H9 (cell line): ENCODE measurements around the gene KRTAP10-10. TPM values are rescaled to one million over a fixed set of nuclear protein-coding genes. Genes with fewer than 3 reads are reported as not detected.
A peak's percentile ranks its signal among the peaks of the same experiment; 100 is the strongest.
"Not testable (repeated sequence)": the region's sequence is repeated elsewhere in the genome, so short reads cannot be mapped to it uniquely, and the experiment has no call there.

Experiments used
- DNase-seq: peaks from one replicate; pipeline ENCODE4 v3.0.0-alpha.2; 2017
- H2AFZ ChIP-seq: one replicate; pipeline ENCODE4 v1.6.1; 2013; ENCODE audit warnings: mild to moderate bottlenecking, low read length, control low read depth, moderate library complexity
- H2AK5ac ChIP-seq: 2 replicates; pipeline ENCODE4 v1.6.1; 2013; ENCODE audit warnings: low read length, control low read depth, mixed read lengths; ENCODE audit not compliant: insufficient read length
- H2BK120ac ChIP-seq: one replicate; pipeline ENCODE4 v1.6.1; 2013; ENCODE audit warnings: low read depth, mild to moderate bottlenecking, low read length, control low read depth, inconsistent platforms; ENCODE audit not compliant: poor library complexity, severe bottlenecking
- H2BK12ac ChIP-seq: 2 replicates; pipeline ENCODE4 v1.6.1; 2013; ENCODE audit warnings: low read length, control low read depth, mixed read lengths, low read depth; ENCODE audit not compliant: insufficient read length
- H2BK15ac ChIP-seq: 2 replicates; pipeline ENCODE4 v1.6.1; 2013; ENCODE audit warnings: low read depth, low read length, control low read depth
- H2BK20ac ChIP-seq: one replicate; pipeline ENCODE4 v1.6.1; 2013; ENCODE audit warnings: low read depth, mild to moderate bottlenecking, low read length, control low read depth, inconsistent platforms; ENCODE audit not compliant: poor library complexity, severe bottlenecking
- H2BK5ac ChIP-seq: 2 replicates; pipeline ENCODE4 v1.6.1; 2013; ENCODE audit warnings: low read length, control low read depth, mixed read lengths; ENCODE audit not compliant: insufficient read length
- H3K14ac ChIP-seq: 2 replicates; pipeline ENCODE4 v1.6.1; 2013; ENCODE audit warnings: low read length, control low read depth; ENCODE audit not compliant: insufficient read depth
- H3K18ac ChIP-seq: 2 replicates; pipeline ENCODE4 v1.6.1; 2013; ENCODE audit warnings: low read depth, mild to moderate bottlenecking, mixed read lengths, low read length, control low read depth; ENCODE audit not compliant: insufficient read length
- H3K23ac ChIP-seq: 2 replicates; pipeline ENCODE4 v1.6.1; 2013; ENCODE audit warnings: low read length, control low read depth, mixed read lengths, low read depth; ENCODE audit not compliant: insufficient read length
- H3K23me2 ChIP-seq: 2 replicates; pipeline ENCODE4 v1.6.1; 2013; ENCODE audit warnings: low read depth, mild to moderate bottlenecking, mixed read lengths, low read length, control low read depth; ENCODE audit not compliant: insufficient read length, poor library complexity, severe bottlenecking
- H3K27ac ChIP-seq: 2 replicates; pipeline ENCODE4 v1.5.1; 2013; ENCODE audit warnings: low read length, control low read depth, mixed read lengths, low read depth; ENCODE audit not compliant: insufficient read length
- H3K27me3 ChIP-seq: 2 replicates; pipeline ENCODE4 v1.6.1; 2013; ENCODE audit warnings: low read length, control low read depth, inconsistent platforms; ENCODE audit not compliant: insufficient read depth
- H3K4ac ChIP-seq: 2 replicates; pipeline ENCODE4 v1.6.1; 2013; ENCODE audit warnings: low read depth, mild to moderate bottlenecking, control low read depth, inconsistent platforms, low read length, moderate library complexity
- H3K4me1 ChIP-seq: 2 replicates; pipeline ENCODE4 v1.6.1; 2013; ENCODE audit warnings: low read length, control low read depth, inconsistent platforms; ENCODE audit not compliant: insufficient read depth
- H3K4me2 ChIP-seq: 2 replicates; pipeline ENCODE4 v1.6.1; 2013; ENCODE audit warnings: low read length, control low read depth, mixed read lengths; ENCODE audit not compliant: insufficient read length, insufficient read depth
- H3K56ac ChIP-seq: 2 replicates; pipeline ENCODE4 v1.6.1; 2013; ENCODE audit warnings: low read depth, mild to moderate bottlenecking, mixed read lengths, low read length, control low read depth; ENCODE audit not compliant: insufficient read length
- H3K79me1 ChIP-seq: 2 replicates; pipeline ENCODE4 v1.6.1; 2013; ENCODE audit warnings: low read depth, mild to moderate bottlenecking, moderate library complexity, low read length, control low read depth, inconsistent platforms; ENCODE audit not compliant: insufficient read depth, poor library complexity, severe bottlenecking
- H3K79me2 ChIP-seq: 2 replicates; pipeline ENCODE4 v1.6.1; 2013; ENCODE audit warnings: low read length, control low read depth, inconsistent platforms; ENCODE audit not compliant: insufficient read depth
- H3K9ac ChIP-seq: 2 replicates; pipeline ENCODE4 v1.6.1; 2013; ENCODE audit warnings: low read length, control low read depth, mixed read lengths; ENCODE audit not compliant: insufficient read length; ENCODE audit errors: extremely low read depth
- H3K9me3 ChIP-seq: one replicate; pipeline ENCODE4 v1.6.1; 2013; ENCODE audit warnings: low read depth, low read length, inconsistent platforms; ENCODE audit not compliant: control insufficient read depth
- H3T11ph ChIP-seq: one replicate; pipeline ENCODE4 v1.6.1; 2013; ENCODE audit warnings: mild to moderate bottlenecking, low read length, control low read depth, inconsistent platforms
- H4K20me1 ChIP-seq: one replicate; pipeline ENCODE4 v1.6.1; 2013; ENCODE audit not compliant: control insufficient read depth, insufficient read length, insufficient read depth
- H4K5ac ChIP-seq: 2 replicates; pipeline ENCODE4 v1.6.1; 2013; ENCODE audit warnings: low read depth, mild to moderate bottlenecking, mixed read lengths, low read length, control low read depth; ENCODE audit not compliant: insufficient read length
- H4K8ac ChIP-seq: replicated peaks from 2 replicates; pipeline ENCODE4 v1.6.1; 2013; ENCODE audit warnings: low read length, control low read depth, mixed read lengths, low read depth; ENCODE audit not compliant: insufficient read length
- H4K91ac ChIP-seq: 2 replicates; pipeline ENCODE4 v1.6.1; 2013; ENCODE audit warnings: low read depth, mild to moderate bottlenecking, moderate library complexity, mixed read lengths, low read length, control low read depth; ENCODE audit not compliant: insufficient read length
- H3K27ac Mint-ChIP-seq, 3 experiments: 2 replicates in 2 of 3; 3 replicates in 1 of 3; pipeline ENCODE4 v1.8.0; 2020 to 2021; ENCODE audit warnings: mixed read lengths in 3 of 3, mild to moderate bottlenecking in 1 of 3, moderate library complexity in 1 of 3
- H3K27me3 Mint-ChIP-seq: 2 replicates; pipeline ENCODE4 v1.8.0; 2021; ENCODE audit warnings: low read depth, mild to moderate bottlenecking, moderate library complexity, mixed read lengths
- H3K36me3 Mint-ChIP-seq, 3 experiments: 2 replicates in 2 of 3; 3 replicates in 1 of 3; pipeline ENCODE4 v1.8.0; 2020 to 2021; ENCODE audit warnings: low read depth in 3 of 3, mixed read lengths in 3 of 3; ENCODE audit not compliant: insufficient read depth in 1 of 3
- H3K4me1 Mint-ChIP-seq, 2 experiments: 2 replicates each; pipeline ENCODE4 v1.8.0; 2020; ENCODE audit warnings: mixed read lengths in 2 of 2
- H3K4me3 Mint-ChIP-seq, 2 experiments: 2 replicates in 1 of 2; 3 replicates in 1 of 2; pipeline ENCODE4 v1.8.0; 2020 to 2021; ENCODE audit warnings: mild to moderate bottlenecking in 2 of 2, mixed read lengths in 2 of 2, moderate library complexity in 1 of 2
- H3K9me3 Mint-ChIP-seq, 2 experiments: 2 replicates in 1 of 2; 3 replicates in 1 of 2; pipeline ENCODE4 v1.8.0; 2020; ENCODE audit warnings: mild to moderate bottlenecking in 2 of 2, mixed read lengths in 2 of 2, moderate library complexity in 1 of 2
- WGBS: extraction: QIAGEN DNeasy Blood & Tissue Kit; methylation state at CpG from one replicate; pipeline ENCODE4 v1.1.7; 2013; ENCODE audit warnings: missing lambda C conversion rate, low lambda C conversion rate, mixed read lengths; ENCODE audit not compliant: insufficient read length; ENCODE audit errors: extremely low coverage; 5-methylcytosine and 5-hydroxymethylcytosine counted together
- total RNA-seq: library from RNA; stranded (reverse); gene quantifications from 2 replicates; pipeline ENCODE4 v1.2.1, GENCODE V29; 2021
- TF ChIP-seq, protein P1 (sequence below): fragments of 200-600 bp; sonication (generic); conservative IDR thresholded peaks from 3 replicates; pipeline ENCODE4 v1.8.0; 2021; ENCODE audit warnings: antibody characterized with exemption, mild to moderate bottlenecking

Gene KRTAP10-10
- total RNA-seq, 1 experiment from 2014 or later: not detected

DNA sequence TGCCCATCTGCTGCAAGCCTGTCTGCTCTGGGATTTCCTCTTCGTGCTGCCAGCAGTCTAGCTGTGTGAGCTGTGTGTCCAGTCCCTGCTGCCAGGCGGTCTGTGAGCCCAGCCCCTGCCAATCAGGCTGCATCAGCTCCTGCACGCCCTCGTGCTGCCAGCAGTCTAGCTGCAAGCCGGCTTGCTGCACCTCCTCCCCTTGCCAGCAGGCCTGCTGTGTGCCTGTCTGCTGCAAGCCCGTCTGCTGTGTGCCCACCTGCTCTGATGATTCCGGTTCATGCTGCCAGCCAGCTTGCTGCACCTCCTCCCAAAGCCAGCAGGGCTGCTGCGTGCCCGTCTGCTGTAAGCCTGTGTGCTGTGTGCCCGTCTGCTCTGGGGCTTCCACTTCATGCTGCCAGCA is 36.1 kb upstream of the KRTAP10-10 start:
- not testable (repeated sequence) for H4K20me1 ChIP-seq, H3K4me2 ChIP-seq, H3T11ph ChIP-seq, H3K9me3 Mint-ChIP-seq, H4K91ac ChIP-seq, H3K36me3 Mint-ChIP-seq, H3K79me1 ChIP-seq, H3K4ac ChIP-seq, H2BK5ac ChIP-seq, H3K23me2 ChIP-seq, H2BK20ac ChIP-seq, H2BK12ac ChIP-seq, H3K27ac ChIP-seq, H2BK15ac ChIP-seq, H3K4me3 Mint-ChIP-seq, H3K14ac ChIP-seq, H4K5ac ChIP-seq, H3K18ac ChIP-seq, H3K23ac ChIP-seq, H2BK120ac ChIP-seq, H3K4me1 ChIP-seq, H2AK5ac ChIP-seq, H2AFZ ChIP-seq, H3K9ac ChIP-seq, H3K27me3 ChIP-seq, H3K9me3 ChIP-seq, H3K56ac ChIP-seq, H4K8ac ChIP-seq, H3K79me2 ChIP-seq
- WGBS: no CpG with 5 or more reads among the region's 10 CpGs
- DNase-seq: peak; percentile 30
- Mint-ChIP-seq H3K4me1 (peaks cover 36 to 37% of the 10 kb centered on the region in 2 experiments), H3K27me3 (peaks cover 11% of the 10 kb centered on the region), H3K27ac (peak overlapping the region in 1 of 3 experiments; percentile 82; a peak in 1 of 7 replicates)
- TF ChIP-seq, protein P1, sequence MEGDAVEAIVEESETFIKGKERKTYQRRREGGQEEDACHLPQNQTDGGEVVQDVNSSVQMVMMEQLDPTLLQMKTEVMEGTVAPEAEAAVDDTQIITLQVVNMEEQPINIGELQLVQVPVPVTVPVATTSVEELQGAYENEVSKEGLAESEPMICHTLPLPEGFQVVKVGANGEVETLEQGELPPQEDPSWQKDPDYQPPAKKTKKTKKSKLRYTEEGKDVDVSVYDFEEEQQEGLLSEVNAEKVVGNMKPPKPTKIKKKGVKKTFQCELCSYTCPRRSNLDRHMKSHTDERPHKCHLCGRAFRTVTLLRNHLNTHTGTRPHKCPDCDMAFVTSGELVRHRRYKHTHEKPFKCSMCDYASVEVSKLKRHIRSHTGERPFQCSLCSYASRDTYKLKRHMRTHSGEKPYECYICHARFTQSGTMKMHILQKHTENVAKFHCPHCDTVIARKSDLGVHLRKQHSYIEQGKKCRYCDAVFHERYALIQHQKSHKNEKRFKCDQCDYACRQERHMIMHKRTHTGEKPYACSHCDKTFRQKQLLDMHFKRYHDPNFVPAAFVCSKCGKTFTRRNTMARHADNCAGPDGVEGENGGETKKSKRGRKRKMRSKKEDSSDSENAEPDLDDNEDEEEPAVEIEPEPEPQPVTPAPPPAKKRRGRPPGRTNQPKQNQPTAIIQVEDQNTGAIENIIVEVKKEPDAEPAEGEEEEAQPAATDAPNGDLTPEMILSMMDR: 0 out of 3 replicates have a peak, but pooled peaks have one; percentile 8
